DMS 273 treated with DMSO at 0.1 percent for 48 hours (cell line): ENCODE measurements around the gene MAN2A2.

Experiments
- DNase-seq: peaks from one replicate; lab custom pipeline; 2025; lab: John Stamatoyannopoulos, UW

Gene MAN2A2

DNA sequence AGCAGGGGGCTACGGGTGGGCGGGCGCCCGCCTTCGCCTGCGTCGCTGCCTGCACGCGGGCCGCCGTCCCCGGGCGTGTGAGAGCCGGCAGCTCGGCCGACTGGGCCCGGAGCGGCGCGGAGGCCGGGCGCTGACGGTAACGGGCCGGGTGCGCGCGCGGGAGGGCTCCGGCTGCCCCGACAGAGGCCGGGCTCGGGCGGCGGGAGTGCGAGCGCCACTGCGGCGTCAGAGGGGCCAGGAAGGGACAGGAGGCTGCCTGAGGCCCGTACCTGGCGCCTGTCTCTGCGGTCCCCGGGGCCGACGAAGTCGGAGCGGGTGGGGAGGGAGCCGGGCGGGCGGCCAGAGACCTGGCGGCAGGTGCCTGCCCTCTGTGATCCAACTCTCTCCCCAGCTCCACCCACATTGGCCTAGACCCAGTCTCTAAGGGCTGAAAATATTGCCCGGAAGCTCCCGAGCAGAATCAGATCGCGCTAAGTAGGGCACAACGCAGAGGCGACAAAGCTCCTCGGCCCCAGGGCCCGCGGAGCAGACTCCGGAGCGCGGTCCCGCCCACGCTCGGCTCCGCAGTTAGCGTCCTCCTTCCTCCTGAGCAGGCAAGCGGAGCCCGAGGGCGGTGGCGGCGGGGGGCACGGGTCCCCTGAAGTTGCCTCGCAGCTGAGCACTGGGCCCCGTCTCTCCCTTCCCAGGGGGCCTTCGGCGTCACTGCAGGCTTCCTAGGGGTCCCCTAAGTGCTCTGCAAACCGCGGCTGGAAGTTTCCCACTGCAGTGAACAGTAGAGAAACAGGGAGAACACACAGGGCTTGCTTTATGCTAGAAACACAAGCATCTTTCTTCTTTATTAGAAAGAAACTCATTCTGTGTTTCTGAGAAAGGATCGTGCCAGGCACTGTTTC lies at the start of gene MAN2A2:
Gene MAN2A2, plus strand, starts transcription at position 463 of the 893 bp plus-strand sequence. CDS start 906 bp downstream, outside the sequence.
- no peak for DNase-seq

DNA sequence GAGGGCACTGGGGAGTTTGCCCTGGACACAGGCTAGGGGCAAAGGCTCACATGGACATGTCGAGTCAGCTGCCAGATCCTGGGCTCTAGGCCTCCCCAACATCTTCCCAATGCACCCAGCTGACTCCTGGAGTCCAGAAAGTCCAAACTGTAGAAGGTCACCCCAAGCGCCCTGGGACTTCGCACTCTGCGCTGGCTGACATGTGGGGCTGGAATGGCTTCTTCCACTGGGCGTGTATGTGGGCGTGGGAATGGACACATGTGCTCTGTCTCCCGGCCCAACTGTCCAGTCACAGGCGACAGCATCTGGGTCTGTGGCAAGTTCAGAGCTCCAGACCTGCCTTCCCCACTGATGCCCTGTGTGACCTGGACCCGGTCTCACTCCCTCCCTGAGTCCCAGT lies 48.0 kb upstream of the MAN2A2 start:
- no peak for DNase-seq

DNA sequence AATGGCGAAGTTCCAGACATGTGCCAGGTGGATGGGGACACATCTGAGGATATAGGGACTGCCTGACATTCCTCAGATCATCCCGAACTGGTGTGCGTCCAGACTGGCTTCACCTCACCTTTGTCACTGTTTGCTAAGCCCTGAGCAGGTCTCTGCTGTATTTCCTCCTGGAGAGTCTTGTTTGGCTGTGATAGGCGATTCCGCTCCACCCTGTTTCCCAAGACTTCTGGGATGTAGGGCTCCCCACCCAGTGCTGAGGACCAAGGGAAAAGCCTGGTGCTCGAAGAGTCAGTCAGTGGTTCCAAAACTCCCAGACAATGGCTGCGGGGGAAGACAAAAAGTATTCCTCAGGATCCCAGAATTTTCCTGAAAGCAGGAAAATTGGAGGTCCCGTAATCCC lies 45.8 kb upstream of the MAN2A2 start:
- no peak for DNase-seq

DNA sequence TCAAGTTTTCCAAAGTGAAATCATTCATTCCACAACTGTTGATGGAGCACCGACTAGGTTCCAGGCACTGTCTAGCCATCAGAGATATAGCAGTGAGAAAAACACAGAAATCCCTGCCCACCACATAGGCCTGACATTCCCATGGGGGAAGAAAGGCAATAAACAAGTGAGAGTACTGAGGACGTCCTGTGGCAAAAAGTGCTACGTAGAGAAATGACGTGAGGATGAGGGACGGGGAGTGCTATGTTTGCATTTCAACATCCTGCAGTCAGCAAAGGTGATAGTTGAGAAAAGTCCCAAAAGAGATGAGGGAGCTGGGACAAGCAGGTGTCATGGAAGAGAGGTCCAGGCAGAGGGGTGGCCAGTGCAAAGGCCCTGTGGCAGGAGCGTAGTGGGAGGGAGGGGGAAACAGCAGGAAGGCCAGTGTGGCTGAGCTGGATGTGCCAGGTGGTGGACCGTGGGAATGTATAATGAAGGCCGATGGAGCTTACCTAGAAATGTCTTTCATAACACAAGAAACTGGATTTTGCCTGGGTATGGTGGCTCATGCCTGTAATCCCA lies 45.1 kb upstream of the MAN2A2 start:
- no peak for DNase-seq

DNA sequence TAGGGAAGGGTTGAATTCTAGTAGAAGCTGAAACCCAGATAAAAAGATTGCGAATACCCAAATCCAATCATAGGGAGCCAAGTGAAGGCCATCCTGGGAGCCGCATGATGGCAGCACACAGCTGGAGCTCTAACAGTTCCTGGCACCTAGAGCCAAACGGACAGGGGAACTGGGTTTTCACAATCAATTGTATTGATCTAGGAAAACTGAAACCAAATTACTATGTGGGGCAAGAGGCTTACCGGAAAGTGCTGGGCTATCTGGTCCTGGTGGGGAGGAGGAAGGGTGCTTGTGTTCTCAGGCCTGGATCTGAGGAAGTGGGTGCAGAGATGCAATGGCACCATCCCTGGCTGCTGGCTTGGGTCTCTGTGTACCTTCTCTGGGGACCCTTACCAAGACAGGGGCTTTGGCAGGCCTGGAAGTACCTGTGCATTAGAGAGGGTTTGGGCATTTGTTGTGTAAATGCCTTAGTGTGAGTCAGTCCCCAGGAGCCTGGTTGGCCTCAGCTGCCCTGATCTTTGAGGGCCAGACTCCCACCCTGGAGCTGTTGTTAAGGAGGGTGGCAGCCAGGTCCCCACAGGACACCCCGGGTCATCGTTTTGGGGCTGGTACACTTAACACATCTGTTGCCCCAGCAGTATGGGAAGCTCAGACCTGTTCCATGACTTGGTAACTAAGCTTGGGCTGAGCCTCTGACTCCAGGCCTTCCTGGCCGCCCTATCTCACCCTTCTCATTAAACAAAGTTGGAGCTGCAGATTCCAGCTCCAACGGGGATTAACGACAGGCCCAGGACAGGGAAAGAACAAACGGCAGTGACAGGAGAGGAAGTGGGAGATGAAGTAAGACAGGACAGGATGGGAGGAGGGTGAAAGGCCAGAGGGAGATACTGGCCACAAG lies 43.6 kb upstream of the MAN2A2 start:
- DNase-seq, result no peak

DNA sequence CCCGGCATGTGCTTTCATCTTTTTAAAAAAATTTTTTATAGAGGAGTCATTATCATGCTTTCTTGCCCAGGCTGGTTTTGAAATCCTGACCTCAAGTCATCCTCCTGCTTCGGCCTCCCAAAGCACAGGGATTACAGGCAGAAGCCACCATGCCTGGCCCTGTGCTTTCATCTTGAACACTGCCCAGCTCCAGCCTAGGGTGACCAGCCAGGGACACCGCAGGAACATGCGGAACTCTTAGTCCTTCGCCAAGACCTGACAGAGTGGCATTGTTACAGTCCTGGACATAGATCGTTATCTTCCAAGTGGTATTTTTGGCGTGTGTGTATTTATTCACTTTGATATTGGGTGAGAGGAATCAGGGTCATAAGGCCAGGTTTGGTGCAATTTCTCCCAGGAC lies 42.7 kb upstream of the MAN2A2 start:
- no peak for DNase-seq

DNA sequence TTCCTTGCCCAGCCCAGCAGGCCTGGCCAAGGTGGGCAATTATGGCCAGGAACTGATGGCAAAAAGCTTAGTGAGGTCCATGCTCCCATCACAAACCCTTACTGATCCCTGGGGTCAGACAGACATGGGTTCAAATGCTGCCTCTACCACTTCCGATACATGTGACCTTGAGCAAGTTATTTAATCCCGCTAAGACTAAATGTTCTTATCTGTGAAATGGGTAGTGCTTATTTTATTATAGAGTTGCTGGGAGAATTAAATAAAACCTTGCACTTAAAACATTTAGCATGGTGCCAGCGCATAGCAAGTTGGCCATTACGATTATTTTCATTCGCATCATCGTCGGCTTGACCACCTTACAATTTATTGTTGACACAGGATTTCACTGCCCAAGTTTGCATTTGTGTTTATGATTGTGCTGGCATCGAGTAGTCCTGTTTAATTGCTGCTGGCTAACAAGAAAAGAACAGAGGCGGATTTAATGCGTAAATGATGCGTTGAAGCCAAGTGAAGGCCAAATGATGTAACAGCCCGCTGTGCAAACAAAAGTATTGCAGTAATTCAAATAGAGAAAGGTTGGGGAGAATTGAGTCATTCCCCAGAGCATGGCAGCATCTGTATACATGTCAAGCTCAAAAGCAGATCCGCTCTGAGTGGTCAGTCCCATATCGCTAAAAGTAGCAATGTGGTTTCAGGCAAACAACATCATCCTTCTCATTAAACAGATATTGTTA lies 42.0 kb upstream of the MAN2A2 start:
- DNase-seq, result no peak

DNA sequence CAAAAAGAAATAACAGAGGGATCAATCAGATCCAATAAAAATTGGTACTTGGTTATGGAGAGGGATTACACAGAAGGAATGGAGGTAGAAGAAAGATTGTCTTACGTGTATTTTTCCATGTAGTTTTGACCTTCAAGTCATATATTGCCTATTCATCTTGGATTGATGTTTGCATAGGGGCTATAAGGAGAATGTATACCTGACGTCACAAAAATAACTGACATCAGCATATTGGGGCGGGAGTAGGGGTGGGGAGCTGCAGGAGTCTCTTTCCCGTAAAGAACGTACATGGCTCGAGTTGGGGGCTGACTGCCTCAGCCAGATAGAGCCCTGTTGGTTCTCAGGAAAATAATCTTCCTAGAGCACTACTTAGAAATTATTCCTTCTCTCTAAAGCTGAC lies 40.6 kb upstream of the MAN2A2 start:
- no peak for DNase-seq

DNA sequence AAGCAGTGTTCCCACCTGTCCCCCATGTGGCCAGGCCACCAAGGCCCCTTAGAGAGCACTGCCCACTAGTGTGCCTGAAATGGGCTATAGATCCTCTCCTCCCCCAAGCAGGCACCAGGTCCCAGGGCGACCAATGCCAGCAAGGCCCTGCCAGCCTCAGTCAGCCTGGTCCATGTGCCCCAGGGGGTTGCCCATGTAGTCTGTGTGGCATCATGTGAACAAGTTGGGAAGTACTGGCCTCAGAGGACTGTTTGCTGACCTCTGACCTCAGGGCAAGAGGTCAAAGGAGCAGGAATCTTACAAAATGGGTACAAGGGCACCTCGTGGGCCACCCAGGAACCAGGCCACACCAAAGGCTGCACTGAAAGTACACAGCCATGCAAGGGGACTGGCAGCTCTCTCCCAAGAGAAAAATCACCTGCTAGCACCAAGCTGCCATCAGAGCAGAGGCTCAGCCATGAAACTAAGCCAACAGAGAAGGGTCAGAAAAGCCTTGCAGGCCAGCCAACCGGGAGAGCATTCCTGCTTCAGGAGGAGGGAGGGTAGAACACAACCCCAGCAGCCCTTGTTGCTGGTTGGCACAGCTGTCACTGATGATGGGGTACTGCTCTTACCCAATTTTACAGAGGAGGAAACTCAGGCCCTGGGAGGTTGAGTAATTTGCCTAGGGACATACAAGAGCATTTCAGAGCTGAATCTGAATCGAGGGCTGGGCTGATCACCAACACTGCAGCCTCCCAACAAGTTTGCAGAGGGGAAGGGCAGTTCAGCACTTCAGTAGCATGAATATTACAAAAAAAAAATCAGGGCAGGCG lies 39.9 kb upstream of the MAN2A2 start:
- DNase-seq, result no peak

DNA sequence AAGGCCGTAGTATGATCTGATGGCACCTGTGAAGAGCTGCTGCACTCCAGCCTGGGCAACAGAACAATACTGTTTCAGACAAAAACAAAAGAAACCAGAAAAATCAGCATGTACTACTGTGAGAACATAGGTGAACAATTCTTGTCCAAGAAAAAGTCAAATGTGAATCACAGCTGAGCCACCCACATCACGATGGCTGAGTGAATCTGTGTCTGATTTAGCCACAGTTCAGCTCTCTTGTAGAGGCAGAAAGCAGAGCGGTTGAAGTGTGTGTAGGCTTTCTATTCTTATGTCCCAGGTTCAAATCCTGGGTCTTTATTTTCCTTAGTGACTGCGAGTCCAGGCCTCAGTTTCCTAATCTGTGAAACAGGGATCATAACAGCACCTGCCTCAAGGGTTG lies 39.1 kb upstream of the MAN2A2 start:
- DNase-seq, result no peak

DNA sequence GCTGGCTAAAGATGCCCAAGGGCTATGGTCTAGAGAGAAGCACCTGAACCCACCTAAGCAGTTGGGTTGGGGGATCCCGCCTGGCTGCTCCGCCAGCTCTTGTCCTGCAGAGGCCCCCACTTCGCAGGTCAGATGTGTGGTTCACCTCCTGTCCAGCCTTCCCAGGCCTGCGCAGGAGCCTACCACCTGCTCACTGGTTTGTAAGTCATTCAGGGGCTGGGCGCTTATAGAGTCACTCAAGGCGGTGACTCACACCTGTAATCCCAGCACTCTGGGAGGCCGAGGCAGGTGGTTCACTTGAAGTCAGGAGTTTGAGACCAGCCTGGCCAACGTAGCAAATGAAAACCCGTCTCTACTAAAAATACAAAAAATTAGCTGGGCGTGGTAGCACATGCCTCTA lies 38.6 kb upstream of the MAN2A2 start:
- no peak for DNase-seq

DNA sequence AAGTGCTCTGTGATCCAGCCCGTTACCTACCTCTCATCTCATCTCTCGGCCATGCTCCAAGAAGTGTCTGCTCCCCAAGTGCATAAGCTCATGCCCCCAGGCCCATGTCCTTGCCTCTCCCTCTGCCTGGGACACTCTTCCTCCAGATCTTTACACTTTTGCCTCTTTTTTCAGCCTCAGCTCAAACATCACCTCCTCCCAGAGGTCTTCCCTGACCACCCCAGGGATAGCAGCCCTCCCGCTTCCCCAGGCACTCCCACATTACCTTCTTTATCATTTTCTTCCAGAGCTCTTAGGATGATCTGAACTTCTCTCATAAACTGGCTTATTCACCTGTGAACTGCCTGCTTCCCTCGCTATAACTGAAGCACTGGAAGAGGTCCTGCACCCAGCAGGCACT lies 37.4 kb upstream of the MAN2A2 start:
- DNase-seq, result no peak

DNA sequence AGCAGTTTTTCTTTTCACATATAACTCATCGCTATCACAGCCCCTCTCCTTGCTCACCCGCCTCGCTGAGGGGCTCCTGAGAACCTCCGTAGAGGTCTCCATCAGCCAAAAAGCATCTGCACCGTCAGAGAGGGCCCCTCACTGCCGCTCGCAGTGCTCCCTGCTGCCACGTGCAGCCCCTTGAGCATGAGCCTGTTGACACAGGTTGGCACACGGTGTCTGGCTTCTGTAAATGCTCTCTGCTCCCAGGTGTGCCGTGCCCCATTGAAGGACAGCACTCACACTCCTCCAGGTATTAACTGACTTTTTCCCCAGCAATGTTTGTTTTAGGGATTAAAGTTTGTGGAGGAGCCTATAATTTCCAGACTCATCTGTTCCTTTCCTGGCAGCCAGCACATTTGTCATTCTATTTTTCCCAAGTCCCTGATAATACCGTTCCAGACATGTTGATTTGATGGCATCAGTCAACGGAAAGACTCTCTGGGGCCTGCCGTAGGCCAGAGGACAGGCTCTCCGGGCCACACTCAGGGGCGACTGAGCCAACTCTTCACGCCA lies 36.9 kb upstream of the MAN2A2 start:
- no peak for DNase-seq

DNA sequence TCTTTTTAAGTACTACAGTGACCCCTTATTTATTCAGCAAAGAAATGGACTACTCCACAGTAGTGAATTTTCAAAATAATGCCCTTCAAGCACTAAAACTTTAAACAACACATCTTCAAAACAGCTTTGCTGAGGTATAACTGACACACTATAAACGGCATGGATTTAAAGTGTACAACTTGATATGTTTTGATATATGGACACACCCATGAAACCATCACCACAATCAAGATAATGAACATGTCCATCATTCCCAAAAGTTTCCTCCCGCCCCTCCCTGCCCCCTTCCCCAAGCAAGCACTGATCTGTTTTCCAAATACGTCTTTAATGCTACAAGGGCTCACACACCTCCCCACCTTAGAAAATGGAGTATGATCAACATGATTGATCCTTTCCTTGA lies 36.3 kb upstream of the MAN2A2 start:
- DNase-seq, result no peak

DNA sequence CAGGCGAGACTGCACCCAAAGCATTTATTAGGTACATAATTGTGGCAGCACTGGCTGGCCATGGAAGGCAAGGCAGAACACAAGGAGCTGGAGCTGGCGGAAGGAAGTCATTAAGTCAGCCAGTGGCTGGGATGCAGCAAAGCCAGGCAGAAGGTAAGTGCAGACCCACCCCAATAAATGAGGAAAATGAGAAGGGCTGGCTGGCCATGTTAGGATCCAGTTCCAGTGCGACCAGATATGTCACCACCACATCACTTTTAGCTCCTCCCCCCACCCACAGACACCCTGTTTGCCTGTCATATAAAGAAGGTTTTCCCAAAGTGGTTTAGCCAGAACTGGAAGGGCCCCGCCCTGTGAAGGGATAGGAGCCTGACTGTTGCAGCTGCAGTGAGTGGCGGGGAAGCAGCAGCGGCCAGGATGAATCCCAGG lies 34.8 kb upstream of the MAN2A2 start, which contains the start of gene FURIN:
Gene FURIN, plus strand, starts transcription at position 328 of the 429 bp plus-strand sequence. CDS start 7,153 bp downstream, outside the sequence.
- DNase-seq, result no peak

DNA sequence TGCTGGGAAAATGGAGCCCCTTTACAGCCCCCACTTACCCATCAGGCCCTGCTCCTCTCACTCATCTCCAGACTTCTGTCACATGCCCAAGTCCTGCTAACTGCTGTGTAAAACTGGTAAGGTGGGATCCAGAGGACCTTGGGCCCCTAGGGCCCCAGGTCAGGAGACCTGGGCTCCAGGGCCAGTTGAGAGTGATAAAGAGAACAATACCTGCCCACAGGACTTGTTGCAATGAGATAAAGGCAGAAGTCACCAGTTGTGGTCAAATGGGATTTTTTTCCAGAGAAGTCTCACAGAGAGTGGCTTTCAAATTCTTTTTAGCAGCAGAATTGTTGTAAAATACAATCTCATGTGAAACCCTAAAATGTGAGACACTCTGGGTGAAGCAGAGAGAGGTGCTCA lies 34.0 kb upstream of the MAN2A2 start:
- no peak for DNase-seq

DNA sequence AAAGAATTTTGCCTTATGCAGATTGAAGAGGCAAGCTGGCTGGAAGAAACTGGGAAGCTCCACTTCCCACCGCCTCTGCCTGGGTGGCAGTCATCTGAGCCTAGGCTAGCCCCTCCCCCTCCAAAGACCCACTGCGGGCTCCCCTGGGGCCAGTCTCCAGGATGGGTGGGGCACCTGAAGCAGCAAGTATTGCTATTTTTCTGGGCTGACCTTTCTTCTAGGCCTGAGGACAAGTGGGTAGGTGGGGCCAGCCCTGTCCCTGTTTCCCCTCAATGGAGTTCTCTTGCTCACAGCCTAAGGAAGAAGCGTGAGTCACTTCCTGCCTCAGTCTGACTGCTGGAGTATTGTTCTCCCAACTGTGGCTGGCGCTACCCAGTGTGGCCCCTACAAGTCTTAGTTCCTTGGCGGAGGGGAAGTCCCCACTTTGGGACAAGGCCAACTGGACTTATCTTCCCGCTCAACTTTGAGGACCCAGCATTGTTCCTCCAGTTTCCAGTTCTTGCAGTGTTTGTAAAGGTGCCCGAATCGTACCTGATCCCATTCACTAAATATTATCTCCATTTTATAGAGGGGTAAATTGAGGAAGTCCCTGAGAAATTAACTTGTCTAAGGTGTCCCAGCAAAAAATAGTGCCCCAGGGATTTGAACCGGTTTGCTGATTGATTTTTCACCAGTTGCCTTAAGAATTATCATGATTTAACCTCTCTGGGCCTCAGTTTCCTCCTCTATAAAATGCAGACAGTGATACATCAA lies 33.3 kb upstream of the MAN2A2 start:
- DNase-seq, result no peak

DNA sequence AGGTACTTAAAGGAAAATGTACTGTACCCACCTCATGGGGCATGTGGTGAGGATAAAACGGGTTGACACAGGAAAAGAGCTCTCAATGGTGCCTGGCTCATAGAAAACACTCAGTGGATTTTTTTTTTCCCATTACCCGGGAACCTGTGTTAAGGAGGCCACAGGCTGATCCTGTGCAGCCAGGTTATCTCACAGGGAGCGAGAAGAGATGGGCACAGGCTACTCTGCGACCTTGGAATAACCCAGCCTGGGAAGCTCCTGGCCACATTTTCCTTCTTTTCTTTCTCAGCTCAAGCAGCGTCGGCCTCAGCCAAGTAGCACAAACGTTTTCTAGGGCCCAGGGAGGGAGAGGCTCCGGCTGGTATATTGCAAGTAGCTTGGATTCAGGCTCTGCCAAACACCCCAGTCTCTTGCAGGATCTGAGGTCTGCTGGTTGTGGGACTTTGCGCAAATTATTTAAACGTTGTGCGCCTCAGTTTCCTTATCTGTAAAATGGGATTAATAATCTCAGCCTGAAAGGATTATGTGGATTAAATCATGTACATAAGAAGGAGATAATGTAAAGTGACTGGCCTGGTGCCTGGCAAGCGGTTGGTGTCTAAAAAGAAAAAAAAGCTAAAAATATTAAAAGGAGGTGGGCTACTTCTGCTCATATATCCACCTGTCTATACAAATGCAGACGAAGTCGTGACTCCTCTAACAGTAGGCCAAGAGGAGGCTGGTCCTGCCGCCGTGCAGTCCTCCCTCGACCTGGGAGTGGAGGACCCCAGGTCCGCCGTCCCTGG lies 32.6 kb upstream of the MAN2A2 start:
- DNase-seq, result no peak

DNA sequence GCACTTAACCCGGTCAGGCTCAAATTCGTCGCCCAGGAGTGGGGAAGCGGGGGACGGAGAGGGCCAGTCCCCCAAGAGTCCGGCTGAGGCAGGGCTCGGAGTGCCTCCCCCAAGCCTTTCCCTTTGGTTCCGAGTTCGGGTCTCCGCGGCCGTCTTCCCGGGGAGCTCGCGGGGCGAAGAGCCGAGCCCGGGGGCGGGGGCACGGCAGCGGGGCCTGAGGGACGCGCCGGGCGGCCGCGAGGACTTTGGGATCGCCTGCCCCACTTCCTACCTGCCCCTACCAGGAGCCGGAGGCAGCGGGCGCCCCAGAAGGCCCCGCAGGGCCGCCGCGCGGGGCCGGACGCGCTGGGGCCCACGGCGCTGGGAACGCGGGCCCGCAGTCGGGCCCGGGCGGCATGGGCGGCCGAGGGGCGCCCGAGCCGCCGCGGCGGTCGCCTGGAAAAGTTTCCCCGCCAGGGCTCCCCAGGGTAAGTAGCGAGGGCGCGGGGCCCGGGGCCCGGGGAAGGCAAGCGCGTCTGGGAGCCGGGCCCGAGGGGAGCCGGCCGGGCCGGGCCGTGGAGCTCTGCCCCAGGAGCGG lies 31.9 kb upstream of the MAN2A2 start:
- no peak for DNase-seq
